Lower lobe of right lung (tissue), 2 donors: ENCODE results near the gene MBOAT2. TPM values are rescaled to one million over a fixed set of nuclear protein-coding genes. Genes with fewer than 3 reads are reported as not detected.
A peak's percentile ranks its signal among the peaks of the same experiment; 100 is the strongest.

Source experiments
- ATAC-seq, 2 donors: fragments of 200-7000 bp; cut with Tn5 transposase; one replicate each; pipeline ENCODE4 v1.9.1; 2020 to 2022; ENCODE audit warnings: mild to moderate bottlenecking in 2 of 2, moderate library complexity in 2 of 2
- DNase-seq: peaks from one replicate; pipeline ENCODE4 v3.0.0-alpha.2; 2020
- H3K27ac ChIP-seq: fragments of 200-600 bp; one replicate; pipeline ENCODE4 v1.8.0; 2022
- H3K27me3 ChIP-seq: fragments of 200-600 bp; one replicate; pipeline ENCODE4 v1.8.0; 2022; ENCODE audit warnings: low read depth
- H3K36me3 ChIP-seq: fragments of 200-600 bp; one replicate; pipeline ENCODE4 v1.8.0; 2022; ENCODE audit warnings: mild to moderate bottlenecking
- H3K4me1 ChIP-seq: fragments of 200-600 bp; one replicate; pipeline ENCODE4 v1.8.0; 2022
- H3K4me3 ChIP-seq: fragments of 200-600 bp; one replicate; pipeline ENCODE4 v1.8.0; 2022; ENCODE audit warnings: mild to moderate bottlenecking
- H3K9me3 ChIP-seq: fragments of 200-600 bp; one replicate; pipeline ENCODE4 v1.8.0; 2022
- intact Hi-C: fragments of 100-400 bp; cut with DNase I; formaldehyde crosslinking; loops from one replicate; pipeline ENCODE4 v1.11.0; 2022
- total RNA-seq: library from RNA; stranded (reverse); fragmentation: NEBNext Ultra II Directional; extraction: Animal tissue kit (Norgen Biotek cat#: 25700); gene quantifications from one replicate; pipeline ENCODE4 v1.2.1, GENCODE V29; 2021
- TF ChIP-seq, protein P1 (sequence below): fragments of 200-600 bp; IDR thresholded peaks from one replicate; pipeline ENCODE4 v1.8.0; 2022; ENCODE audit warnings: antibody characterized with exemption, mild to moderate bottlenecking
- donor health status: DM: no; HTN: yes; CAD: no; lungs with severe emphysema.

Gene MBOAT2
- total RNA-seq, 1 donor from 2014 or later = 36.5 TPM

DNA sequence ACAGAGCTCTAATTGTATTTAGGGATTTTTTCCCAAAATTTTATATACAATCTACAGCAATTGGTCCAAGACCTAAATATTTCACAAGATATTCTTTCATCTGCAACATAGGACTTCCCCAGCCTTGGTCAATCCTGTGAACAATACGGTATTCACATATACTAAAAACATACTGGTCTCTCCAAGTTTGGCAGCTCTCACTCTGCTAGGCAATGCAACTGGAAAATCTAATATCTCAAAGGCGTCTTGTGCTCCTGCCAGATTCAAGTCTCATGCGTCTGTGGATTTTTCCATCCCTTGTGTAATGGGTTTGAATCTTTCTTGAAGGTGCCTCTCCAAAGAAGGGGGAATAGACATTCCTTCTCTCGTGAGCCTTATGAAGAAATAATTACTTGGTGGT, 27.4 kb upstream of the MBOAT2 start:
- intact Hi-C loops = no loop called here
- ATAC-seq (no peak), DNase-seq (no peak)
- Histone ChIP-seq H3K36me3 (no peaks in the 10 kb centered on the region), H3K4me1 (peaks cover 19% of the 10 kb centered on the region), H3K4me3 (no peak overlapping the region), H3K9me3 (no peaks in the 10 kb centered on the region), H3K27me3 (no peaks in the 10 kb centered on the region), H3K27ac (no peak overlapping the region)
- TF ChIP-seq, protein P1, sequence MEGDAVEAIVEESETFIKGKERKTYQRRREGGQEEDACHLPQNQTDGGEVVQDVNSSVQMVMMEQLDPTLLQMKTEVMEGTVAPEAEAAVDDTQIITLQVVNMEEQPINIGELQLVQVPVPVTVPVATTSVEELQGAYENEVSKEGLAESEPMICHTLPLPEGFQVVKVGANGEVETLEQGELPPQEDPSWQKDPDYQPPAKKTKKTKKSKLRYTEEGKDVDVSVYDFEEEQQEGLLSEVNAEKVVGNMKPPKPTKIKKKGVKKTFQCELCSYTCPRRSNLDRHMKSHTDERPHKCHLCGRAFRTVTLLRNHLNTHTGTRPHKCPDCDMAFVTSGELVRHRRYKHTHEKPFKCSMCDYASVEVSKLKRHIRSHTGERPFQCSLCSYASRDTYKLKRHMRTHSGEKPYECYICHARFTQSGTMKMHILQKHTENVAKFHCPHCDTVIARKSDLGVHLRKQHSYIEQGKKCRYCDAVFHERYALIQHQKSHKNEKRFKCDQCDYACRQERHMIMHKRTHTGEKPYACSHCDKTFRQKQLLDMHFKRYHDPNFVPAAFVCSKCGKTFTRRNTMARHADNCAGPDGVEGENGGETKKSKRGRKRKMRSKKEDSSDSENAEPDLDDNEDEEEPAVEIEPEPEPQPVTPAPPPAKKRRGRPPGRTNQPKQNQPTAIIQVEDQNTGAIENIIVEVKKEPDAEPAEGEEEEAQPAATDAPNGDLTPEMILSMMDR = no peak

DNA sequence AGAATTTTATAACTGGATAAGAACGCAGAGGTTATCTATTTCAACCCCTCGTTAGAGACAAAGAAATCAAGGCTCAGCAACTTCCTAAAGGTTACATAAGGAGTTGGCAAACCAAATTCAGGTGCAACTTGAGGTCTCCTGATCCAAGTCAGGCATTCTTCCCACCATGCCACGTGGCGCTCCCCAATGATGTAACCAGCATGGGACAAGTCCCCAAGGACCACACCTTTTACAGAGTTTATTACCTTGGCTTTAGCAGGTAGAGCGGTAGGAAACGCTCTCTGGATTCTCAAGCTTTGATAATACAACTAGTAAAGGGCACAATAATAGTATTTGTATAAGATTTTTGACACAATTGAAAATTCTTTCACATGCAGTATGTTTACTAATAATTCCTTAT, 26.7 kb upstream of the MBOAT2 start:
- intact Hi-C loops = no loop called here
- no peak for ATAC-seq
- H3K36me3 ChIP-seq = no peaks in the 10 kb centered on the region
- H3K4me3 ChIP-seq = no peak overlapping the region
- H3K27ac ChIP-seq = no peak overlapping the region
- H3K4me1 ChIP-seq = peaks cover 19% of the 10 kb centered on the region
- H3K27me3 ChIP-seq = no peaks in the 10 kb centered on the region
- no peak for DNase-seq
- H3K9me3 ChIP-seq = no peaks in the 10 kb centered on the region
- TF ChIP-seq, protein P1 = no peak

DNA sequence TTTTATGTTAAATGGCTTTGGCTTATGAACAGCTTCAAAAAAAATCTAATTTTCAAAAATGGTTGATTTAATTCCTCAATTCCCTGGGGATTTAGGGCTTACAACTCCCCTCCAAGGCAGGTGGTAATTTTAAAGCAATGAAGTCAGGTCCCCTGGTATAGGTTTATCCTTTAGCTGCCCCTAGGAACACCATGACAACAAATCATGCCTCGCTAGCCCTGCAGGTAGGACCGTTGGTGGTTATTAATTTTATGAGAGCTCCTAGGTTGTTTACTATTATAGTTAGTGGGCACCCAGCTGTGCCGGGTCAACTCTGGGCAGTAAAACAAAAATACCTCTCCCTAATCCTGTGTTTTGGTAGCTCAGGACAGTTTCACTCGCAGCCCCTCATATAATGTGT, 26.2 kb upstream of the MBOAT2 start:
- Histone ChIP-seq H3K27me3 (no peaks in the 10 kb centered on the region), H3K4me1 (peaks cover 19% of the 10 kb centered on the region), H3K4me3 (no peak overlapping the region), H3K9me3 (no peaks in the 10 kb centered on the region), H3K36me3 (no peaks in the 10 kb centered on the region), H3K27ac (no peak overlapping the region)
- TF ChIP-seq, protein P1 = no peak
- intact Hi-C loops = no loop called here
- DNase-seq (no peak), ATAC-seq (no peak)

DNA sequence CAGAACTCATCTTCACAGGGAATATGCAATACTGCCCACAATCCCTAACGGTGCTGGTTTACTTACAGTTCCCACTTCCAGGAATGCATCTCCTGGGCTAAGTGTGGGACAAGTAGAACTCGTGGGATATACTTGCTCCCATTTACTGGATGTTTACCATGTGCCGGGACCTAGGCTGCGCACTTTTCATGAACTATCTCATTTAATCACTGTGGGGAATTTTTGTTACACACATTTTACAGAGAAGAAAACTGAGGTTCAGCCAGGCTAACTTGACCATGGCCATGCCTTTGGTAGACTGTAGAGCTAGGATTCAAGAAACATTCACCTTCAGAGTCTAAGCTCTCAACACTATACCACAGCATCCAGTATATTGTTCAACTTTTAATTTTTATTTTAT, 24.4 kb upstream of the MBOAT2 start:
- no peak overlapping the region for H3K4me3 ChIP-seq
- ATAC-seq (no peak), DNase-seq (no peak)
- intact Hi-C loops = no loop called here
- TF ChIP-seq, protein P1 = no peak
- H3K9me3 ChIP-seq = no peaks in the 10 kb centered on the region
- H3K4me1 ChIP-seq = peaks cover 14% of the 10 kb centered on the region
- no peaks in the 10 kb centered on the region for H3K36me3 ChIP-seq
- no peak overlapping the region for H3K27ac ChIP-seq
- H3K27me3 ChIP-seq = no peaks in the 10 kb centered on the region

DNA sequence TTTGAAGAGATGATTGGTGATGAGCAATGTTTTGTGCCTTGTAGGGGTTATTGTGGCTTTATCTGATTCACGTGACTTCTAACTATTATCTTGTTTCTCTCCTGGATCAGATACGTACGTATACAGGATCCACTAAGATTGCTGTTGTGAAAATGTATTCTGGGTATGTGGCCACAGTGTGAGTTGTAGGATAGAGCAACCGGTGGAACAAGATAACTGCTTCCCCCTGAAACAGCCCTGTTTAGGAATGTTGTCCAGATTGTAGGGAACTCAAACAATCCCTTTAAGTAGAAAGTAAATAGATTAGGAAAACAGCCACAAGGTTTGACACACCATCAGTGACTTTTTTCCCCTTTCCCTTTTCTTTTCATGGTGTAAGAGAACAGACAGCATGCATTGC, 22.3 kb upstream of the MBOAT2 start:
- ATAC-seq (peak in 1 of 2 donors; percentile 46), DNase-seq (no peak)
- no peaks in the 10 kb centered on the region for H3K36me3 ChIP-seq
- peaks cover 4% of the 10 kb centered on the region for H3K4me1 ChIP-seq
- H3K4me3 ChIP-seq = no peak overlapping the region
- H3K9me3 ChIP-seq = no peaks in the 10 kb centered on the region
- H3K27ac ChIP-seq = no peak overlapping the region
- TF ChIP-seq, protein P1 = no peak
- intact Hi-C loops = no loop called here
- no peaks in the 10 kb centered on the region for H3K27me3 ChIP-seq

DNA sequence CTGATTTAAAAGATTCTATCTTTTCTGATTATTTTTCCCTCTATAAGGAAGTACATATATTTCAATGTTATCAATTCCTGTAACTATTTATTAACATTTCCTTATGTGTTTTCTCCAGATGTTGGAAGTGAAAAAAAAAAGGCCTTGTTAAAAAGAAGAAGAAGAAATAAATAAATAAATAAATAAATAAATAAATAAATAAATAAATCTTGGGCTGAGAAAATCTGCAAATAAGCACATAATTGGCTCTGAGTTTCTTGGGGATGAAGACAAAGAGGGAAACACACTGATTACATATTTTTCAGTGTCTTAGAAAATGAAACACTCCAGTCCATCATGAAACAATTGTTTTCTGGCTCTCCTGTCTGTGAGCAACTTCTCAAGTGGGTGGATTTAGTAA, 21.1 kb upstream of the MBOAT2 start:
- intact Hi-C loops = no loop called here
- ATAC-seq (no peak), DNase-seq (no peak)
- Histone ChIP-seq H3K27ac (no peak overlapping the region), H3K36me3 (no peaks in the 10 kb centered on the region), H3K4me3 (no peak overlapping the region), H3K4me1 (no peaks in the 10 kb centered on the region), H3K27me3 (no peaks in the 10 kb centered on the region), H3K9me3 (no peaks in the 10 kb centered on the region)
- TF ChIP-seq, protein P1 = no peak
